WTC11 (cell line): Measurements from ENCODE around the gene ZP4.

ENCODE experiments used
- JUN ChIP-seq: sonication (generic); formaldehyde crosslinking; IDR thresholded peaks from 2 replicates; pipeline ENCODE4 v1.8.0; 2023; ENCODE audit warnings: mild to moderate bottlenecking, missing genetic modification reagents
- TF ChIP-seq, protein P1 (sequence below): sonication (generic); formaldehyde crosslinking; IDR thresholded peaks from 2 replicates; pipeline ENCODE4 v1.8.0; 2022; ENCODE audit warnings: mild to moderate bottlenecking, missing genetic modification reagents
- TF ChIP-seq, protein P2 (sequence below): fragments of 200-600 bp; IDR thresholded peaks from 2 replicates; pipeline ENCODE4 v1.8.0; 2022; ENCODE audit warnings: antibody characterized with exemption
- TF ChIP-seq, protein P3 (sequence below): fragments of 250-450 bp; sonication (Bioruptor Pico); IDR thresholded peaks from 2 replicates; pipeline ENCODE4 v1.9.0; 2021; ENCODE audit warnings: mild to moderate bottlenecking

DNA sequence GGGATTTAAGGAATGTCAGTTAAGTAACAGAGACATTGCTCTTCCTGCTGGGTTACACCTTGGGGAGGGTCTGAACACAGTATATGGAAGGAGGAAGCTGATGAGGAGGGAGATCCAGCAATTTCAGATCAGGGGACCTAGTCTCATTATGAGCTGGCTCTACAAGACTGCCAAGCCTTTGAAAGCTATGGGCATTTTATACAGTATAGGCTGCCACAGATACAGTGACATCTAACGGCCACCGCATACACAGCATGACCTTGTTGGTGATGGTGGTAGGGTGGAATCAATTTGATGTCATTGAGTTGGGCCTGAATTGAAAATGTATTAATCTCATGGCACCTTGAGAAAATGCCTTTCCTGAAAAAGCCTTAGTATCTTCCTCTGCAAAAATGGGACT is 22.6 kb upstream of the ZP4 start:
- TF ChIP-seq, protein P1, sequence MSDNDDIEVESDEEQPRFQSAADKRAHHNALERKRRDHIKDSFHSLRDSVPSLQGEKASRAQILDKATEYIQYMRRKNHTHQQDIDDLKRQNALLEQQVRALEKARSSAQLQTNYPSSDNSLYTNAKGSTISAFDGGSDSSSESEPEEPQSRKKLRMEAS (CRISPR knock-in tag), result no peak
- TF ChIP-seq, protein P2, sequence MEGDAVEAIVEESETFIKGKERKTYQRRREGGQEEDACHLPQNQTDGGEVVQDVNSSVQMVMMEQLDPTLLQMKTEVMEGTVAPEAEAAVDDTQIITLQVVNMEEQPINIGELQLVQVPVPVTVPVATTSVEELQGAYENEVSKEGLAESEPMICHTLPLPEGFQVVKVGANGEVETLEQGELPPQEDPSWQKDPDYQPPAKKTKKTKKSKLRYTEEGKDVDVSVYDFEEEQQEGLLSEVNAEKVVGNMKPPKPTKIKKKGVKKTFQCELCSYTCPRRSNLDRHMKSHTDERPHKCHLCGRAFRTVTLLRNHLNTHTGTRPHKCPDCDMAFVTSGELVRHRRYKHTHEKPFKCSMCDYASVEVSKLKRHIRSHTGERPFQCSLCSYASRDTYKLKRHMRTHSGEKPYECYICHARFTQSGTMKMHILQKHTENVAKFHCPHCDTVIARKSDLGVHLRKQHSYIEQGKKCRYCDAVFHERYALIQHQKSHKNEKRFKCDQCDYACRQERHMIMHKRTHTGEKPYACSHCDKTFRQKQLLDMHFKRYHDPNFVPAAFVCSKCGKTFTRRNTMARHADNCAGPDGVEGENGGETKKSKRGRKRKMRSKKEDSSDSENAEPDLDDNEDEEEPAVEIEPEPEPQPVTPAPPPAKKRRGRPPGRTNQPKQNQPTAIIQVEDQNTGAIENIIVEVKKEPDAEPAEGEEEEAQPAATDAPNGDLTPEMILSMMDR, result no peak
- TF ChIP-seq, protein P3, sequence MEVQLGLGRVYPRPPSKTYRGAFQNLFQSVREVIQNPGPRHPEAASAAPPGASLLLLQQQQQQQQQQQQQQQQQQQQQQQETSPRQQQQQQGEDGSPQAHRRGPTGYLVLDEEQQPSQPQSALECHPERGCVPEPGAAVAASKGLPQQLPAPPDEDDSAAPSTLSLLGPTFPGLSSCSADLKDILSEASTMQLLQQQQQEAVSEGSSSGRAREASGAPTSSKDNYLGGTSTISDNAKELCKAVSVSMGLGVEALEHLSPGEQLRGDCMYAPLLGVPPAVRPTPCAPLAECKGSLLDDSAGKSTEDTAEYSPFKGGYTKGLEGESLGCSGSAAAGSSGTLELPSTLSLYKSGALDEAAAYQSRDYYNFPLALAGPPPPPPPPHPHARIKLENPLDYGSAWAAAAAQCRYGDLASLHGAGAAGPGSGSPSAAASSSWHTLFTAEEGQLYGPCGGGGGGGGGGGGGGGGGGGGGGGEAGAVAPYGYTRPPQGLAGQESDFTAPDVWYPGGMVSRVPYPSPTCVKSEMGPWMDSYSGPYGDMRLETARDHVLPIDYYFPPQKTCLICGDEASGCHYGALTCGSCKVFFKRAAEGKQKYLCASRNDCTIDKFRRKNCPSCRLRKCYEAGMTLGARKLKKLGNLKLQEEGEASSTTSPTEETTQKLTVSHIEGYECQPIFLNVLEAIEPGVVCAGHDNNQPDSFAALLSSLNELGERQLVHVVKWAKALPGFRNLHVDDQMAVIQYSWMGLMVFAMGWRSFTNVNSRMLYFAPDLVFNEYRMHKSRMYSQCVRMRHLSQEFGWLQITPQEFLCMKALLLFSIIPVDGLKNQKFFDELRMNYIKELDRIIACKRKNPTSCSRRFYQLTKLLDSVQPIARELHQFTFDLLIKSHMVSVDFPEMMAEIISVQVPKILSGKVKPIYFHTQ (CRISPR knock-in tag), result no peak
- TF ChIP-seq JUN (CRISPR knock-in tag), result no peak
